ENCODE results near the gene RHAG.

DNA sequence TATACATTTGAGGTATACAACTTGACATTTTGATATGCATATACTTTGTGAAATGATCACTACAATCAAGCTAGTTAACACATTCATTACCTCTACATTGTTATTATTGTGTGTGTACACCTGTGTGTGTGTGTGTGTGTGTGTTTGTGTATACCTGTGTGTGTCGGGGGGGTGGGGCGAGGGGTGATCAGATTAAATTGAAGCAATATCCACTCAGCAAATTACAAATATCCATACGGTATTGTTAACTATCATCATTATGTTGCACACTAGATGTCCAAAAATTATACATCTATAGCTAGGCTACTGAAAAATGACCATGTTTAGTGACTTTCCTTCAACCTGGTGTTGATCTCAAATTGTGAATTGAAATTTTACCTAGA lies 1.8 kb downstream of the RHAG start:
- no peak for TF ChIP-seq CTCF (IDR thresholded peaks at IDR 0.05)
- TF ChIP-seq EZH2 (IDR thresholded peaks at IDR 0.05; ENCODE audit: borderline replicate concordance, insufficient read depth, low read depth, low read length, poor library complexity, severe bottlenecking), result no peak

All from B cell (primary cell).